K562 treated with DMSO at 1 percent for 4 hours (cell line): Measurements from ENCODE around the gene ZFP1. TPM values are rescaled to one million over a fixed set of nuclear protein-coding genes. Genes with fewer than 3 reads are reported as not detected.

Source experiments
- total RNA-seq: library from RNA; unstranded; fragments of 300-600 nt; gene quantifications from 2 replicates; pipeline ENCODE4 v1.2.3, GENCODE V29; 2022; ENCODE audit not compliant: insufficient read depth

Gene ZFP1
- total RNA-seq = 2.5 and 3.2 TPM in 2 replicates

GRCh38 chr16:75148311-75149195 lies at the start of gene ZFP1:
TSS of gene ZFP1 (plus strand) at chr16:75148524. CDS start at chr16:75152952, 4,428 bp downstream.

GRCh38 chr16:75116081-75116910 lies 32.0 kb upstream of the ZFP1 start, which contains the start of gene LDHD:
TSS of gene LDHD (minus strand) at chr16:75116780. CDS start at chr16:75116720, 60 bp downstream.

DNA sequence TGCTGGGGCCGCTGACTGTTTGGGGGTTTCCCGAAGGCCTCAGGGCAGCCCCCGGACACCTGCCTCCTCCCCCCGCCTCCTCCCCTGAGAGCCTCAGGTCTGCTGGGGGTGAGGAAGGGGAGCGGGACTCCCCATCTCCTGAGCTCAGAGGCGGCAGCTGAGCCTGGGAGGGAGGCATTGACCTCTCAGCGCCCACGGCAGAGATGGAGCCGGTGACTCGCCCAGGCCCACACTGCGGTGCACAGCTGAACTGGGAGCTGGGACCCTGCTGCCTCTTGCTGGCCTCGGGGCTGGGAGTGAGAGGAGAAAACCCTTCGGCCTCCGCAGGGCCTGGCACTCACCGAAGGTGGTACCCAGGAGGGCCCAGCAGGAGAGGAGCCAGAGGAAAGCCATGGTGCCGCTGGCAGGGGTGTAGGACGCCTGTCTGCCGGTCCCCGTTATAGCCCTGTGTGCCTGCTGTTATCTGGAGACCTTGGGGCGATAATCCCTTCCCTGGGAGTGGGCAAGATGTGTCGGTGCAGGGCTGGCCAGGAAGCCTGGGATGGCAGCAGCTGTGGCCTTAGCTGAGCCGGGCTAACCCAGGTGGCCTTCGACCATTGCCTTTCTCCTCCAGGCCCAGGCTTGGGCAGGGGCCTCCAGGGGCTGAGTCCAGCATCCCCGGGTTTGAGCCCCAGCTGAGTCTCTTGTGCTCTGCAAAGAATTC lies 58.6 kb downstream of the ZFP1 start, which contains the start of gene CTRB2:
TSS of gene CTRB2 (minus strand) at position 413 of the 703 bp plus-strand sequence. CDS start at position 393, 20 bp downstream.

DNA sequence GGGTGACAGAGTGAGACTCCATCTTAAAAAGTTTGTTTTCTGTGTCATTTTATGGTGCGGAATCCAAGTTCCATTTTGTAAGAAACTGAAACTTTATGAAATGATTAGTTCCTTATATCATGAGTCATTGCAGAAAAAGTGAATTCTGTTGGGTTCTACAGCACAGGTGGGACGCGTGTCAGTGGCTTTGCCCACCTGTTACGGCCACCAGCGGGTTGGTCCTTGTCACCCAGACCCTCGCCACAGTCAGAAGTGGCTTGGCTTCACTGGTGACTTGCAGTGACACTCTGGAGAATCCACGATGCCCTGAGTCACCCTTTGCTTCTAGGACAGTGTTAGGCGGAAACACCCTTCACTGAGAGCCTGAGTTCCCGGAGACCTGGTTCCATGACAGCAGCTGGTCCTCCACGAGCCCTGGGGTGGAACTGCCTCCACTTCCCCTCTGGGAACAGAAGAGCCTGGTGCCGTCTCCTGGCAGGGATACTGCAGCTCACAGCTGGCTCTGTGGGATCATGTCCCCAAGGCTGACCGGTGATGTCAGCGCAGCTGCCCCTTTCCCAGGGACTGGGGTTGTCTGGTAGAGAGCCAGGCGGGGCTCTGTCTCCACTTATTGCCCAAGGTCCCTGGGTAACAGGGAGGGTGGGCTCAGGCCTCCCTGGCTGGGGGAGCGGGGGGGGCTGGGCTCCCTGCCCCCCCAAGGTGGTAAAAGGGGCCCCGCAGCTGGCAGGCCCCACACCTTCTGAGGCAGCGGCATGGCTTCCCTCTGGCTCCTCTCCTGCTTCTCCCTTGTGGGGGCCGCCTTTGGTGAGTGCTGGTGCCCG lies 70.1 kb downstream of the ZFP1 start, which contains the start of gene CTRB1:
TSS of gene CTRB1 (plus strand) at position 733 of the 821 bp plus-strand sequence. CDS start at position 753, 20 bp downstream.

Other genes with a start within 250 kb of the ZFP1 start
- 17.2 and 18.5 TPM in 2 replicates for gene WDR59, start 163.4 kb upstream of the ZFP1 start, total RNA-seq
- gene ZNRF1, start 149.5 kb upstream of the ZFP1 start, total RNA-seq = 30.1 and 35.6 TPM in 2 replicates
- 0.89 and 0.96 TPM in 2 replicates for gene LDHD, start 31.7 kb upstream of the ZFP1 start, total RNA-seq
- not detected in 2 replicates for gene CTRB2, start 58.6 kb downstream of the ZFP1 start, total RNA-seq
- not detected in 2 replicates for gene CTRB1, start 70.5 kb downstream of the ZFP1 start, total RNA-seq
- gene BCAR1, start 103.1 kb downstream of the ZFP1 start, total RNA-seq = 18.9 and 22.9 TPM in 2 replicates